ENCODE data around the gene TPTE. TPM values are rescaled to one million over a fixed set of nuclear protein-coding genes. Genes with fewer than 3 reads are reported as not detected.
"Not testable (repeated sequence)": the region's sequence is repeated elsewhere in the genome, so short reads cannot be mapped to it uniquely, and the experiment has no call there.

Gene TPTE
- total RNA-seq, 2 experiments from 2014 or later, result not detected

DNA sequence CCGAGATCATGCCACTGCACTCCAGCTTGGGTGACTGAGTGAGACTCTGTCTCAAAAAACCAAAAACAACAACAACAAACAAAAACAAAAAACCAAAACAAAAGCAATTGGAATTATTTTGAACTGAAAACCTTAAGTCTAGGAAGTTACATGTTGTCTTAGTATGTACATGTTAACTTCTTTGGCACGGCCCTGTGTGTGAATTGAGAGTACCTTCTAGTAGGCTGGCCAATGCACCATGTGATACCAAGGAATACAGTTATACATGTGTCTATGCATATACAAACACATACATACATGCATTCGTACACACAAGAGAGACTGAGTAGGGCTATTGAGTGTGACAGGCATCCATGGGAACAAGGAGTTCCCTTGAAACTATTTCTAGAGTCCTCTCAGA, 18.6 kb downstream of the TPTE start:
- no peak overlapping the region for H3K4me3 ChIP-seq (ENCODE audit: low read depth, low read length, poor library complexity, severe bottlenecking)
- TF ChIP-seq EZH2phosphoT487 (IDR thresholded peaks at IDR 0.05; ENCODE audit: borderline replicate concordance, low read depth, low read length), result no peak
- TF ChIP-seq, protein P1, sequence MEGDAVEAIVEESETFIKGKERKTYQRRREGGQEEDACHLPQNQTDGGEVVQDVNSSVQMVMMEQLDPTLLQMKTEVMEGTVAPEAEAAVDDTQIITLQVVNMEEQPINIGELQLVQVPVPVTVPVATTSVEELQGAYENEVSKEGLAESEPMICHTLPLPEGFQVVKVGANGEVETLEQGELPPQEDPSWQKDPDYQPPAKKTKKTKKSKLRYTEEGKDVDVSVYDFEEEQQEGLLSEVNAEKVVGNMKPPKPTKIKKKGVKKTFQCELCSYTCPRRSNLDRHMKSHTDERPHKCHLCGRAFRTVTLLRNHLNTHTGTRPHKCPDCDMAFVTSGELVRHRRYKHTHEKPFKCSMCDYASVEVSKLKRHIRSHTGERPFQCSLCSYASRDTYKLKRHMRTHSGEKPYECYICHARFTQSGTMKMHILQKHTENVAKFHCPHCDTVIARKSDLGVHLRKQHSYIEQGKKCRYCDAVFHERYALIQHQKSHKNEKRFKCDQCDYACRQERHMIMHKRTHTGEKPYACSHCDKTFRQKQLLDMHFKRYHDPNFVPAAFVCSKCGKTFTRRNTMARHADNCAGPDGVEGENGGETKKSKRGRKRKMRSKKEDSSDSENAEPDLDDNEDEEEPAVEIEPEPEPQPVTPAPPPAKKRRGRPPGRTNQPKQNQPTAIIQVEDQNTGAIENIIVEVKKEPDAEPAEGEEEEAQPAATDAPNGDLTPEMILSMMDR (conservative IDR thresholded peaks at IDR 0.05; ENCODE audit: low read length), result no peak
- no peaks in the 10 kb centered on the region for H3K4me1 ChIP-seq (ENCODE audit: insufficient read depth, low read length, poor library complexity, severe bottlenecking)
- no peaks in the 10 kb centered on the region for H3K79me2 ChIP-seq (ENCODE audit: insufficient read depth, low read depth, low read length)
- intact Hi-C loops (cut with micrococcal nuclease; ENCODE audit: unreplicated experiment), result no loop called here
- ChIA-PET CTCF (ENCODE audit: unreplicated experiment) (no interaction called here), POLR2A (no interaction called here)
- H2AFZ ChIP-seq (ENCODE audit: low read length), result no peak overlapping the region
- H3K9me3 ChIP-seq (ENCODE audit: low read length), result peaks cover 27% of the 10 kb centered on the region
- no peaks in the 10 kb centered on the region for H4K20me1 ChIP-seq (ENCODE audit: insufficient read depth, low read length)
- no TSS peak for BruUV-seq (replicated peaks)
- H3K27ac ChIP-seq (ENCODE audit: low read depth, low read length, poor library complexity, severe bottlenecking), result no peak overlapping the region
- no peaks in the 10 kb centered on the region for H3K9me2 ChIP-seq (ENCODE audit: insufficient read depth, low read length)
- H3K36me3 ChIP-seq (ENCODE audit: insufficient read depth, low read length), result no peaks in the 10 kb centered on the region
- DNase-seq (ENCODE audit: low spot score), result no peak
- H3K4me2 ChIP-seq (ENCODE audit: low read length), result no peak overlapping the region

DNA sequence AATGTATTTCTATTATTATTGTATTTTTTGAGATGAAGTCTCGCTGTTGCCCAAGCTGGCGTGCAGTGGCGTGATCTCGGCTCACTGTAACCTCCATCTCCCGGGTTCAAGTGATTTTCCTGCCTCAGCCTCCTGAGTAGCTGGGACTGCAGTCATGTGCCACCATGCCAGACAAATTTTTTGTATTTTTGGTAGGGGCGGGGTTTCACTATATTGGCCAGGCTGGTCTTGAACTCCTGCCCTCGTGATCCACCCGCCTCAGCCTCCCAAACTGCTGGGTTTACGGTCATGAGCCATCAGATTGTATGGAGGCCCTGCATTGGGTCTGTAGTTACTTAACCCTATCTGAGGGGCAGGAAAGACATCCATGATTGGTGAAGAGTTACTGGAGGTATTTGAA, 23.0 kb downstream of the TPTE start:
- H3K9me2 ChIP-seq (ENCODE audit: insufficient read depth, low read length); H3K4me2 ChIP-seq (ENCODE audit: low read length); H3K4me1 ChIP-seq (ENCODE audit: insufficient read depth, low read length, poor library complexity, severe bottlenecking); H3K36me3 ChIP-seq (ENCODE audit: insufficient read depth, low read length); H3K4me3 ChIP-seq (ENCODE audit: low read depth, low read length, poor library complexity, severe bottlenecking); BruUV-seq (replicated peaks); intact Hi-C loops (cut with micrococcal nuclease; ENCODE audit: unreplicated experiment); H4K20me1 ChIP-seq (ENCODE audit: insufficient read depth, low read length); H3K79me2 ChIP-seq (ENCODE audit: insufficient read depth, low read depth, low read length); POLR2A ChIA-PET; CTCF ChIA-PET (ENCODE audit: unreplicated experiment); H2AFZ ChIP-seq (ENCODE audit: low read length); DNase-seq (ENCODE audit: low spot score); H3K27ac ChIP-seq (ENCODE audit: low read depth, low read length, poor library complexity, severe bottlenecking): not testable (repeated sequence)
- peaks cover 45% of the 10 kb centered on the region for H3K9me3 ChIP-seq (ENCODE audit: low read length)

DNA sequence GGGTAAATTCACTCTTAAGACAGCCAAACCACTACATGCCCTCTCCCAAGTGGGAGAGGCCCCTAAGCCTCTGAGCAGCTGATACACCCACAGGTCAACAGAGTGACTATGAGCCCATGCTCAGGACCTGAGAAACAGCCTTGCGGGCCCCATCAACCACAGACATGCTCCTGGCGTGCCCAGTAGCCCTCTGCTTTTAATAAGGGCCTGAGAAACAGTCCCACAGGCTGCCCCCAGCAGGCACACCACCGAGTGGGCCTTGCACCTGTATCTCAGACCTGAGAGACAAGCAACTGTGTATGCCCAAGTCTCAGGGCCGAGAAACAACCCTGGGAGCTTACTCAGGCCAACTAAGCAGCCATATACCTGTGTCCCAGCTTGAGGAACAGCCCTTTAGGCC, 26.5 kb downstream of the TPTE start:
- DNase-seq (ENCODE audit: low spot score); H3K4me2 ChIP-seq (ENCODE audit: low read length); H3K36me3 ChIP-seq (ENCODE audit: insufficient read depth, low read length); intact Hi-C loops (cut with micrococcal nuclease; ENCODE audit: unreplicated experiment); H4K20me1 ChIP-seq (ENCODE audit: insufficient read depth, low read length); H3K4me3 ChIP-seq (ENCODE audit: low read depth, low read length, poor library complexity, severe bottlenecking); H2AFZ ChIP-seq (ENCODE audit: low read length); BruUV-seq (replicated peaks); CTCF ChIA-PET (ENCODE audit: unreplicated experiment); H3K79me2 ChIP-seq (ENCODE audit: insufficient read depth, low read depth, low read length); POLR2A ChIA-PET; H3K27ac ChIP-seq (ENCODE audit: low read depth, low read length, poor library complexity, severe bottlenecking); H3K4me1 ChIP-seq (ENCODE audit: insufficient read depth, low read length, poor library complexity, severe bottlenecking); H3K9me2 ChIP-seq (ENCODE audit: insufficient read depth, low read length): not testable (repeated sequence)
- peaks cover 39% of the 10 kb centered on the region for H3K9me3 ChIP-seq (ENCODE audit: low read length)

DNA sequence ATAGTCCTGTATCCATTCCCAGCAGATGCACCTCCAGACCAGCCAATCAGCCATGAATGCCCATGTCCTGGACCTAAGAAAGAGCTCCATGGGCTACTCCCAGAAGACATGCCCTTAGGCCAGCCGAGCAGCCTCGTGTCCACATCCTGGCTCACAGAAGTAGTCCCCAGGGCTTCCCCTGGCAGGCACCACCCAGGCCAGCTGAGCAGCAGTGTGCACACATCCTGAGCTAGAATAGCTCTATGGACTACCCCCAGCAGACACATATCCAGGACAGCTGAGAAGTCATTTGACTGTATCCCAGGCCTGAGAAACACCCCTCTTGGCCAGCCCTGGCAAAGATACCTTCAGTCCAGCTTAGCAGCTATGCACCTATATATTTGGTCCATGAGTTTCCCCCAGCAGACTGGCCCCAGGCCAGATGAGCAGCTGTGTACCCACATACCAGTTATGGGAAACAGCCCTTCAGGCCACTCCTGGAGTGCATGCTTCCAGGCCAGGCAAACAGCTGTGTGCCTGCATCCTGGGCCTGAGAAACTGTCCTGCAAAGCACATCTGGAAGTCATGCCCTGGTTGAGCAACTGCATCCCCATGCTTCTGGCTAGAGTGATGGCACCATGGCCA, 27.1 kb downstream of the TPTE start:
- H2AFZ ChIP-seq (ENCODE audit: low read length); H3K9me2 ChIP-seq (ENCODE audit: insufficient read depth, low read length); BruUV-seq (replicated peaks); H3K4me1 ChIP-seq (ENCODE audit: insufficient read depth, low read length, poor library complexity, severe bottlenecking); POLR2A ChIA-PET; H3K79me2 ChIP-seq (ENCODE audit: insufficient read depth, low read depth, low read length); H4K20me1 ChIP-seq (ENCODE audit: insufficient read depth, low read length); intact Hi-C loops (cut with micrococcal nuclease; ENCODE audit: unreplicated experiment); DNase-seq (ENCODE audit: low spot score); CTCF ChIA-PET (ENCODE audit: unreplicated experiment); H3K27ac ChIP-seq (ENCODE audit: low read depth, low read length, poor library complexity, severe bottlenecking); H3K4me2 ChIP-seq (ENCODE audit: low read length); H3K36me3 ChIP-seq (ENCODE audit: insufficient read depth, low read length); H3K4me3 ChIP-seq (ENCODE audit: low read depth, low read length, poor library complexity, severe bottlenecking): not testable (repeated sequence)
- peaks cover 39% of the 10 kb centered on the region for H3K9me3 ChIP-seq (ENCODE audit: low read length)

DNA sequence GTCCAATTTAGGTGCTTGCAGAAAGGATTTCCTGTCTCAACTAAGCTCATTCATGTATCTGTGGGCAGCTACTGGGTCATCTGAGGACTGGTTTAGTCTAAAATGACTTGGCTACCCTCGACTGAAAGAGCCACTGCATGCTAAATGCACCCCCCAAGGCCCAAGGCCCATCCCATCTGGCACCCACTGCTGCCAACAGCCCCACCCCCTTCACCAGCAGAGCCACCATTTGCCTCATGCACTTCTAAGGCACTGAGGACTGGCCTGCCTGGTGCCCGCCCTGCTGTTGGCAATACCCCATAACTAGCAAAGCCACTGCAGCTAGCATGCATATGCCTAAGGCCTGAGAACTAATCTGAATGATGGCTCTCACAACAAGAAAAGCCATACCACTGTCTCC, 49.4 kb downstream of the TPTE start:
- peaks cover 28% of the 10 kb centered on the region for H3K9me3 ChIP-seq (ENCODE audit: low read length)
- H3K4me1 ChIP-seq (ENCODE audit: insufficient read depth, low read length, poor library complexity, severe bottlenecking); H3K4me3 ChIP-seq (ENCODE audit: low read depth, low read length, poor library complexity, severe bottlenecking); intact Hi-C loops (cut with micrococcal nuclease; ENCODE audit: unreplicated experiment); H3K9me2 ChIP-seq (ENCODE audit: insufficient read depth, low read length); POLR2A ChIA-PET; BruUV-seq (replicated peaks); H3K27ac ChIP-seq (ENCODE audit: low read depth, low read length, poor library complexity, severe bottlenecking); H2AFZ ChIP-seq (ENCODE audit: low read length); CTCF ChIA-PET (ENCODE audit: unreplicated experiment); H3K4me2 ChIP-seq (ENCODE audit: low read length); H3K36me3 ChIP-seq (ENCODE audit: insufficient read depth, low read length); H4K20me1 ChIP-seq (ENCODE audit: insufficient read depth, low read length); H3K79me2 ChIP-seq (ENCODE audit: insufficient read depth, low read depth, low read length); DNase-seq (ENCODE audit: low spot score): not testable (repeated sequence)
